ENCODE results near the gene CAV3.
A peak's percentile ranks its signal among the peaks of the same experiment; 100 is the strongest.

Gene CAV3

DNA sequence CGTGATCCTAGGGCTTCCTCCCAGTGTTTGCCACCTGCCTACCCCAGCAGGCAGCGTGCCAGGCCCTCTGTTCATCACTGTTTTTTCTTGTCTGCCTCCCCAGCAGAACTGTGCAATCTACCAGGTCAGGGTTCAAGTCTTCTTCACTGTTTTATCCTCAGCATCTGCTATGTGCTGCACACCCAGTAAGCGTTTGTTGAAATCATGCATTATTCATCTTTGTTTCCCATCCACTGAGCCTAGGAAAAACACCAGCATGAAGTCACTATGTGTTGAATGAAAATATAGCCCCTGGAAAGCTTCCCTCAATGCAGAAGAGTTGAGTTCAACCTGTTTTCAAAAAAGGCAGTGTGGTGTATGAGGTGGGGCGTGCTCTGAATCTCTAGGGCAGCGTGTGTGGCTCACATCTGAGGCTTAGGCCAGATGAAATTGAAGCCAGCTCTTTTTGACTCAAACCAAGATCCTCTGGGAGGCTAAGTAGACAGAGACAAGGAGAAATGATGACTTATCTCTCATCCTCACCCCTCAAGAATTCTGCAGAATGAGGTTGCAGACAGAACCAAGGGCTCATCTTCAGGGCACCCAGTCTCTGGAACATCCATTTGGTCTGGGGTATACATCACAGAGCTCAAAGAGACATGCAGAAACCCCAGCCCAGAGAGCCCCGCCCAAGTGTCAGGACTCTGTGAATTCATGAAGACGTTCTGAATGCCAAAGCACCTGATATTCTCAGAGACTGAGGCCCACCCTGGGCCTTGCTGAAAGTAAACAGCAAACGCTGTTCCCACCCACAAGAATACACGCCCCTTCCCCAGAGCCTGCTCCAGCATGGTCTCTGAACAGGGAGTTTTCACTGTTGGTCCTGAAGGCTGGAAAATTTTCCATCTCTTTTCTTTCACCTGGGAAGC lies 5.7 kb upstream of the CAV3 start:
- Mint-ChIP-seq H3K27me3 (peaks cover 16% of the 10 kb centered on the region), H3K4me3 (no peak overlapping the region), H3K9me3 (peaks cover 6 to 8% of the 10 kb centered on the region in 2 donors), H3K27ac (no peak overlapping the region), H3K4me1 (no peaks in the 10 kb centered on the region)
- DNase-seq: no peak
- ATAC-seq: no peak

GRCh38 chr3:8729479-8729878 lies 4.1 kb upstream of the CAV3 start:
- Mint-ChIP-seq H3K4me1 (no peaks in the 10 kb centered on the region), H3K9me3 (peaks cover 6 to 8% of the 10 kb centered on the region in 2 donors), H3K4me3 (no peak overlapping the region), H3K27ac (no peak overlapping the region), H3K27me3 (peaks cover 16% of the 10 kb centered on the region)
- DNase-seq (no peak), ATAC-seq (no peak)

- Mint-ChIP-seq H3K4me1 (no peaks in the 10 kb centered on the region), H3K4me3 (no peak overlapping the region), H3K27ac (no peak overlapping the region), H3K27me3 (peaks cover 16% of the 10 kb centered on the region), H3K9me3 (peaks cover 6 to 8% of the 10 kb centered on the region in 2 donors)
- DNase-seq (no peak), ATAC-seq (no peak)
Observed at GRCh38 chr3:8730656-8731055, 2.9 kb upstream of the CAV3 start.

DNA sequence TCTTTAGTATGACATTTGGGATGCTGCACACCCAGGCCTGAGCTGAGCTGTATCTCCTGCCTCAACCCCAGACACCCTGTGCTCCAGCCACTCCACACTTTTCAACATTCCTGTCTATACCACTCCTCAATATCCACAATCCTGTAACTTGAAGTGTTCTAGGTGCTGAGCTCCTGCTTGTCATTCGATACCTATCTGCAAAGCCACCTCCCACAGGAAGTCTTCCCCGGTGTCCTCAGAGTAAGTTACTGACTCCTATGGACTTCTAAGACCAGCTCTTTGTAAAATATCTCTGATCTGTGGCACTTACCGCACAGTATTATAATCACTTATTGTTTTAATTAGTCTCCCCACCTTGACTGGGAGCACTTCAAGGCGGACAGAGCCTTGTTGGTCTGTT lies 1.2 kb upstream of the CAV3 start:
- DNase-seq (no peak), ATAC-seq (no peak)
- Mint-ChIP-seq H3K4me1 (no peaks in the 10 kb centered on the region), H3K27ac (peak overlapping the region in 1 of 2 donors; percentile 20), H3K9me3 (peaks cover 0 to 6% of the 10 kb centered on the region in 2 donors), H3K27me3 (peaks cover 23% of the 10 kb centered on the region), H3K4me3 (no peak overlapping the region)

DNA sequence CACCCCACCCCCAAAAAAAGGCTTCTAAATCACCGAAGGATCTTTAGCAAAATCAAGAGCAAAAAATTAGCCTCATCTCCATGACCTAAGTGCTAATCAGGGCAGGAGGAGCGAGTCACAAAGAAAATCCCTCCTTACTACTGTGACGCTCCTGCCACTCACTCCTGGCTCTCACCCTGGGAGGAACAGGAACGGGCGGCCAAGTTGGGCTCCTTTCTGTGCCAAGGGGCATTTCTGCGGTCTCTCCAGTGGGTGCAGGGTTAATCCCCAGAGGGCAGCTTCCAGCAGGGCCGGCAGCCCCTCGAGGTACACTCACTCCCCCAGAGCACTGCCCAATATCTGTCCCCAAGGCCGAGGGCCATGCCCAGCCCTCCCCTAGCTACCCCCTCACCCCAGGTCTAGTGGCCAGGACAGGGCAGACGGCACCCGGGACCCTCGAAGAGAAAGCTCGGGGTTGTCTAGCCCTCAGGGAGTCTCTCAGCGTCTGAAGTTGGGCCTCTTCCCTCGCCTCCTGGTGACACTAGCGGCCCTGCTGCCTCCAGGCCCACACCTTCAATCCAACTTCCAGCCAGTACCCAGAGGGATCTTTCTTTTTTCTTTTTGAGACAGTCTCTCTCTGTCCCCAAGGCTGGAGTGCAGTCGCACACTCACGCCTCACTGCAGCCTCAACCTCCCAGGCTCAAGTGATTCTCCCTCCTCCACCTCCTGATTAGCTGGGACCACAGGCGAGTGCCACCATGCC lies 706 bp downstream of the CAV3 start:
- Mint-ChIP-seq H3K9me3 (peaks cover 0 to 1% of the 10 kb centered on the region in 2 donors), H3K27me3 (peaks cover 17% of the 10 kb centered on the region), H3K27ac (peak overlapping the region in 1 of 2 donors; percentile 39), H3K4me3 (no peak overlapping the region), H3K4me1 (no peaks in the 10 kb centered on the region)
- ATAC-seq: no peak
- DNase-seq: no peak

GRCh38 chr3:8734908-8735307 lies 1.3 kb downstream of the CAV3 start:
- DNase-seq: no peak
- peaks cover under 1% of the 10 kb centered on the region for H3K4me1 Mint-ChIP-seq

DNA sequence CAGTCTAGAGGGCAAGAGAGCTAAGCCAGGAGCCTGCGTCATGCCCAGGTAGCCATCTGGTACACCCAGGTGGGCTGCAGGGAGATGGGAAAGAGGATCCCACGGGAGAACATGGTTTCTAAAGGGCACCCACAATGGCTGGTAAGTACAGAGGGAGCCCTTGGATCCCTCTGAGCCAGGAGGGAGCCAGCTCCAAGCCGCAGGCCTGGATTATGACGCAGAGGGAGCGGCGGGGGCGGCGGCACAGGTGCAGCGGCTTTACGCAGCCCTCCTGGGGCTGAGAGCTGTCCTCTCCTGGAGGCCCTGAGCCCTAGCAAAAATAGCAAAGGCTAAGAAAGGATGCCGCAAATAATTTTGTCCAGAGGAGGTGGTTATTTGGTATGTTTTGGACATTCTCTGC lies 2.8 kb downstream of the CAV3 start:
- H3K27ac Mint-ChIP-seq: peak overlapping the region in 1 of 2 donors; percentile 80
- H3K4me3 Mint-ChIP-seq: no peak overlapping the region
- DNase-seq (no peak), ATAC-seq (no peak)
- peaks cover 6% of the 10 kb centered on the region for H3K4me1 Mint-ChIP-seq
- peaks cover 10% of the 10 kb centered on the region for H3K27me3 Mint-ChIP-seq
- no peaks in the 10 kb centered on the region for H3K9me3 Mint-ChIP-seq

More at GRCh38 chr3:8734908-8735307, 1.3 kb downstream of the CAV3 start:
- Mint-ChIP-seq H3K4me3 (no peak overlapping the region), H3K9me3 (no peaks in the 10 kb centered on the region), H3K27ac (no peak overlapping the region), H3K27me3 (peaks cover 16% of the 10 kb centered on the region)
- no peak for ATAC-seq

GRCh38 chr3:8737301-8737700 lies 3.7 kb downstream of the CAV3 start:
- no peak for DNase-seq
- peaks cover 6% of the 10 kb centered on the region for H3K4me1 Mint-ChIP-seq
- no peaks in the 10 kb centered on the region for H3K9me3 Mint-ChIP-seq
- ATAC-seq: no peak
- no peak overlapping the region for H3K27ac Mint-ChIP-seq
- H3K27me3 Mint-ChIP-seq: peaks cover 18% of the 10 kb centered on the region
- no peak overlapping the region for H3K4me3 Mint-ChIP-seq

DNA sequence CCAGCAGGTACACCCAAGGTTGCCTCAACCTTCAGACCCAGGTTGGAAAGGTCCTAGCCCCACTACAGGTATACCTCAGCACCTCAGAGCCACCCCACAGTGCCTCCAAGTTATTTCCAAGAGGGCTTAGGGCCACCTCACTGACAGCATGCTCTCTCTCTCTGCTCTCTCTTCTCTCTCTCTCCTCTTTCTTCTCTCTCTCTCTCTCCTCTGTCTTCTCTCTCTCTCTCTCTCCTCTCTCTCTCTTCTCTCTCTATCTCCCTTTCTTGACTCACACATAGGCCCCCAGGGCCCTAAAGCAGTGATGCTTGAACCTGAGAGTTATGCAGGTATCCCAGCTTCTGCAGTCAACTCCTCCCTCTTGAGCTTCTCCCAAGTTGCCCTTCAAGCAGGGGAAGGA lies 4.2 kb downstream of the CAV3 start:
- H3K9me3 Mint-ChIP-seq: no peaks in the 10 kb centered on the region
- H3K4me1 Mint-ChIP-seq: peaks cover 6% of the 10 kb centered on the region
- no peak overlapping the region for H3K27ac Mint-ChIP-seq
- no peak overlapping the region for H3K4me3 Mint-ChIP-seq
- peaks cover 21% of the 10 kb centered on the region for H3K27me3 Mint-ChIP-seq
- peak; percentile 8 for ATAC-seq
- no peak for DNase-seq

DNA sequence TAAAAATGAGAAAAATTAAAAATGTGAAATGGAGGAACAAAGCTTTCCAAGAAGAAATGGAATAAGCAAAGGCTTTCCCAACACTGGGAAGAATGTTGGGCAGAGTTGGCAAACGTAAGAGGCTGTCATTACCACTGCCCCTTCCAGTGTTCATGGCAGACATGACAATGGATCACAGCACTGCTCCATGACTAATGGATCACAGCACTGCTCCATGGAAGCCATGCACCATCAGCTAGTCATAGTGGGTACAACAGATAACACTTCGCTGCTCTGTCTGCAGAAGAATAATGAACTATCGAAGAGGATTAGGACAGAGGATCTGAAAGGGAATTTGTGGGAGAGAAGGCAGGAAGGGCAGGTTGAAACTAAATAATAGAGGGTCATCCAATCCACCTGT lies 5.0 kb downstream of the CAV3 start:
- Mint-ChIP-seq H3K27ac (no peak overlapping the region), H3K4me1 (peaks cover 6% of the 10 kb centered on the region), H3K4me3 (no peak overlapping the region), H3K9me3 (no peaks in the 10 kb centered on the region), H3K27me3 (peaks cover 21% of the 10 kb centered on the region)
- DNase-seq (no peak), ATAC-seq (no peak)

- peak; percentile 72 for ATAC-seq
- DNase-seq: no peak
- H3K27me3 Mint-ChIP-seq: peaks cover 21% of the 10 kb centered on the region
Observed at GRCh38 chr3:8739757-8740504, 6.3 kb downstream of the CAV3 start.

GRCh38 chr3:8741581-8742261 lies 8.1 kb downstream of the CAV3 start:
- H3K9me3 Mint-ChIP-seq: no peaks in the 10 kb centered on the region
- no peak for DNase-seq
- no peak for ATAC-seq
- H3K4me1 Mint-ChIP-seq: peaks cover 6% of the 10 kb centered on the region
- H3K4me3 Mint-ChIP-seq: no peak overlapping the region
- no peak overlapping the region for H3K27ac Mint-ChIP-seq
- peaks cover 14% of the 10 kb centered on the region for H3K27me3 Mint-ChIP-seq

More at GRCh38 chr3:8739757-8740504, 6.3 kb downstream of the CAV3 start:
- Mint-ChIP-seq H3K4me1 (peaks cover 6% of the 10 kb centered on the region), H3K27ac (no peak overlapping the region), H3K4me3 (no peak overlapping the region), H3K9me3 (no peaks in the 10 kb centered on the region)

DNA sequence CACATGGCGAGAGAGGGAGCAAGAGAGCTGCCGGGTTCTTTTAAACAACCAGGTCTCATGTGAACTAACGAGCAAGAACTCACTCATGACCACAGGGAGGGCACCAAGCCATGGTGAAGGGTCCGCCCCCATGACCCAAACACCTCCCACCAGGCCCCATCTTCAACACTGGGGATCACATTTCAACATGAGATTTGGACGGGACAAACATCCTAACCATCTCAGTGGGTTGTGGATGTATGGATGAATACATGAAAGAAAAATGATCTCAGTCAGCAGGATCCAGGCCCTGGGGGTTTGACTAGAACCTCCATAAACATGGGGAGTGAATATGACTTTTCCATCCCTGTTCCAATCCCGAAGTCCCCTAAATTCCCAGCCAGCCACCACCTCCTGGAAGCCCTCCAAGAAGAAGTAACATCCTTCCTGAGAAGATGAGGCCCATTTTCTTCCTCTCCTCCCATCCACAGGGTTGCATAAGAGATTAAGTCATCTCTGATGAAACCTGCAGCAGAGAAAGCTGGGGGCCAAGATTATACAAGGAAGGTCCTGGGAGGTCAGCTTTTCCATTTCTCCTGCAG lies 9.5 kb downstream of the CAV3 start:
- Mint-ChIP-seq H3K4me3 (no peak overlapping the region), H3K4me1 (peaks cover 6% of the 10 kb centered on the region), H3K27me3 (peaks cover 14% of the 10 kb centered on the region), H3K9me3 (no peaks in the 10 kb centered on the region), H3K27ac (no peak overlapping the region)
- ATAC-seq (no peak), DNase-seq (no peak)

DNA sequence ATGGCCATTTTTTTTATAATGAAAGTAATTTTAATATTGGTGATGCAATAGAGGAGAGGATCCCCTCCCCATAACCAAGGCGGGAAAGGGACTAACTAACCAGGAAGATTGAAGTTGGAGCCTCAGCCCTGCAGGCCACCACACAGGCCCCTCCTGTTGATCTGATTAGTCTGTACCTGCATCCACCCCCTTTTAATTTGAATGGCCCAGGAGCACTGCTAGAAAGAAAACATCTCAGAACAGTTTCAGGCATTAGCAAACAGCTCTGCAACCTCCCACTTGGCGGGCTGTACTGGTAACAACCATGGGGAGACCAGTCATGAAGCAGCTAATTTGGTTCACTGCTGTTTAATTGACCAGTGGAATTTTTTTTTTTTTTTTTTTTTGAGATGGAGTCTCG lies 10.3 kb downstream of the CAV3 start:
- H3K9me3 Mint-ChIP-seq: no peaks in the 10 kb centered on the region
- H3K27ac Mint-ChIP-seq: no peak overlapping the region
- H3K4me3 Mint-ChIP-seq: no peak overlapping the region
- DNase-seq (no peak), ATAC-seq (no peak)
- peaks cover 14% of the 10 kb centered on the region for H3K27me3 Mint-ChIP-seq
- H3K4me1 Mint-ChIP-seq: peaks cover 6% of the 10 kb centered on the region

Measured in stimulated activated naive CD8-positive, alpha-beta T cell treated with anti-CD3 and anti-CD28 coated beads, Interleukin-15, amount 100 ng/mL, for 72 hours (primary cell).